ENCODE results near the gene ANKRD62. TPM values are rescaled to one million over a fixed set of nuclear protein-coding genes. Genes with fewer than 3 reads are reported as not detected.
"Not testable (repeated sequence)": the region's sequence is repeated elsewhere in the genome, so short reads cannot be mapped to it uniquely, and the experiment has no call there.

ANKRD62 gene
- total RNA-seq, 1 donor from 2014 or later: not detected

- peaks cover 3% of the 10 kb centered on the region for H3K27me3 Mint-ChIP-seq (ENCODE audit: unreplicated experiment)
- H3K4me1 Mint-ChIP-seq (ENCODE audit: unreplicated experiment): no peaks in the 10 kb centered on the region
- no peaks in the 10 kb centered on the region for H3K9me3 Mint-ChIP-seq (ENCODE audit: unreplicated experiment)
- DNase-seq (ENCODE audit: extremely low spot score, unreplicated experiment): no peak
- H3K4me3 Mint-ChIP-seq (ENCODE audit: unreplicated experiment): no peak overlapping the region
- H3K27ac Mint-ChIP-seq (ENCODE audit: unreplicated experiment): no peak overlapping the region
- no peaks in the 10 kb centered on the region for H3K36me3 Mint-ChIP-seq (ENCODE audit: unreplicated experiment)
- TF ChIP-seq CTCF (IDR thresholded peaks at IDR 0.05): no peak
Observed at GRCh38 chr18:12065397-12065796, 28.2 kb upstream of the ANKRD62 start.

GRCh38 chr18:12066910-12067511 lies 26.6 kb upstream of the ANKRD62 start:
- Mint-ChIP-seq H3K27ac (ENCODE audit: unreplicated experiment) (no peak overlapping the region), H3K27me3 (ENCODE audit: unreplicated experiment) (peaks cover 7% of the 10 kb centered on the region), H3K9me3 (ENCODE audit: unreplicated experiment) (no peaks in the 10 kb centered on the region), H3K4me3 (ENCODE audit: unreplicated experiment) (no peak overlapping the region), H3K36me3 (ENCODE audit: unreplicated experiment) (no peaks in the 10 kb centered on the region), H3K4me1 (ENCODE audit: unreplicated experiment) (no peaks in the 10 kb centered on the region)
- no peak for TF ChIP-seq CTCF (IDR thresholded peaks at IDR 0.05)
- DNase-seq (ENCODE audit: extremely low spot score, unreplicated experiment): no peak

- DNase-seq (ENCODE audit: extremely low spot score, unreplicated experiment): no peak
- Mint-ChIP-seq H3K4me1 (ENCODE audit: unreplicated experiment) (no peaks in the 10 kb centered on the region), H3K36me3 (ENCODE audit: unreplicated experiment) (no peaks in the 10 kb centered on the region), H3K27me3 (ENCODE audit: unreplicated experiment) (peaks cover 7% of the 10 kb centered on the region), H3K27ac (ENCODE audit: unreplicated experiment) (no peak overlapping the region), H3K4me3 (ENCODE audit: unreplicated experiment) (no peak overlapping the region), H3K9me3 (ENCODE audit: unreplicated experiment) (no peaks in the 10 kb centered on the region)
- TF ChIP-seq CTCF (IDR thresholded peaks at IDR 0.05): no peak
Observed at GRCh38 chr18:12067671-12068070, 26.0 kb upstream of the ANKRD62 start.

GRCh38 chr18:12068316-12068949 lies 25.2 kb upstream of the ANKRD62 start:
- DNase-seq (ENCODE audit: extremely low spot score, unreplicated experiment); H3K4me1 Mint-ChIP-seq (ENCODE audit: unreplicated experiment); H3K4me3 Mint-ChIP-seq (ENCODE audit: unreplicated experiment); H3K36me3 Mint-ChIP-seq (ENCODE audit: unreplicated experiment); H3K27ac Mint-ChIP-seq (ENCODE audit: unreplicated experiment); H3K9me3 Mint-ChIP-seq (ENCODE audit: unreplicated experiment); H3K27me3 Mint-ChIP-seq (ENCODE audit: unreplicated experiment): not testable (repeated sequence)

- Mint-ChIP-seq H3K36me3 (ENCODE audit: unreplicated experiment) (no peaks in the 10 kb centered on the region), H3K27me3 (ENCODE audit: unreplicated experiment) (peaks cover 11% of the 10 kb centered on the region), H3K9me3 (ENCODE audit: unreplicated experiment) (no peaks in the 10 kb centered on the region), H3K4me3 (ENCODE audit: unreplicated experiment) (no peak overlapping the region), H3K27ac (ENCODE audit: unreplicated experiment) (no peak overlapping the region), H3K4me1 (ENCODE audit: unreplicated experiment) (no peaks in the 10 kb centered on the region)
- DNase-seq (ENCODE audit: extremely low spot score, unreplicated experiment): no peak
- TF ChIP-seq CTCF (IDR thresholded peaks at IDR 0.05): no peak
Observed at GRCh38 chr18:12068950-12069320, 24.7 kb upstream of the ANKRD62 start.

GRCh38 chr18:12071066-12071465 lies 22.6 kb upstream of the ANKRD62 start:
- DNase-seq (ENCODE audit: extremely low spot score, unreplicated experiment); H3K9me3 Mint-ChIP-seq (ENCODE audit: unreplicated experiment); H3K27ac Mint-ChIP-seq (ENCODE audit: unreplicated experiment); H3K4me1 Mint-ChIP-seq (ENCODE audit: unreplicated experiment); H3K36me3 Mint-ChIP-seq (ENCODE audit: unreplicated experiment); H3K4me3 Mint-ChIP-seq (ENCODE audit: unreplicated experiment): not testable (repeated sequence)
- peaks cover 11% of the 10 kb centered on the region for H3K27me3 Mint-ChIP-seq (ENCODE audit: unreplicated experiment)

Data from osteocyte (in vitro differentiated cells).